GM19238 (cell line): ENCODE data around the gene LCP1.
"Not testable (repeated sequence)": the region's sequence is repeated elsewhere in the genome, so short reads cannot be mapped to it uniquely, and the experiment has no call there.

Source experiments
- DNase-seq: peaks from one replicate; pipeline ENCODE4 v3.0.0; 2011; ENCODE audit warnings: low spot score; ENCODE audit not compliant: insufficient read length

LCP1 gene

GRCh38 chr13:46181840-46182490 lies at the start of gene LCP1:
Gene LCP1, minus strand, starts transcription at chr13:46182177. Its CDS starts 22,515 bp downstream, at chr13:46159662.
- DNase-seq: peak; percentile 26

GRCh38 chr13:46229251-46229650 lies 47.3 kb upstream of the LCP1 start:
- no peak for DNase-seq

- DNase-seq: not testable (repeated sequence)
These were observed 38.3 kb upstream of the LCP1 start for GRCh38 chr13:46220234-46220633.

- not testable (repeated sequence) for DNase-seq
These were observed 32.8 kb upstream of the LCP1 start for GRCh38 chr13:46214741-46215140.

GRCh38 chr13:46213242-46213641 lies 31.3 kb upstream of the LCP1 start:
- no peak for DNase-seq

GRCh38 chr13:46211483-46212351 lies 29.7 kb upstream of the LCP1 start, which contains the start of gene LRRC63:
Gene LRRC63, plus strand, starts transcription at chr13:46211928. Its CDS starts 1,107 bp downstream, at chr13:46213035.
- peak; percentile 63 for DNase-seq

GRCh38 chr13:46211116-46211482 lies 29.1 kb upstream of the LCP1 start:
- no peak for DNase-seq

- no peak for DNase-seq
These were observed 28.5 kb upstream of the LCP1 start for GRCh38 chr13:46210362-46211083.

GRCh38 chr13:46207828-46208227 lies 25.9 kb upstream of the LCP1 start:
- DNase-seq: no peak

- no peak for DNase-seq
These were observed 24.2 kb upstream of the LCP1 start for GRCh38 chr13:46206143-46206542.

- no peak for DNase-seq
These were observed 21.0 kb upstream of the LCP1 start for GRCh38 chr13:46202966-46203365.

GRCh38 chr13:46202188-46202795 lies 20.3 kb upstream of the LCP1 start:
- DNase-seq: no peak

GRCh38 chr13:46198696-46199193 lies 16.8 kb upstream of the LCP1 start:
- DNase-seq: no peak

GRCh38 chr13:46197299-46198048 lies 15.5 kb upstream of the LCP1 start:
- DNase-seq: no peak

- DNase-seq: no peak
These were observed 13.0 kb upstream of the LCP1 start for GRCh38 chr13:46195016-46195415.

GRCh38 chr13:46192412-46192811 lies 10.4 kb upstream of the LCP1 start:
- DNase-seq: no peak

- DNase-seq: no peak
These were observed 3.7 kb upstream of the LCP1 start for GRCh38 chr13:46185634-46186033.

- DNase-seq: peak; percentile 42
These were observed 2.3 kb upstream of the LCP1 start for GRCh38 chr13:46184277-46184699.

GRCh38 chr13:46183018-46183946 lies 1.3 kb upstream of the LCP1 start:
- no peak for DNase-seq
